ENCODE results near the gene KLHDC3.

- TF ChIP-seq POLR2A (IDR thresholded peaks at IDR 0.05) (no peak), CTCF (IDR thresholded peaks at IDR 0.05) (no peak)
These were observed 22.7 kb downstream of the KLHDC3 start for GRCh38 chr6:43036712-43037111.
